Left ventricle myocardium inferior (tissue), 1 donor: ENCODE results near the gene BRAF. TPM values are rescaled to one million over a fixed set of nuclear protein-coding genes. Genes with fewer than 3 reads are reported as not detected.
"Not testable (repeated sequence)": the region's sequence is repeated elsewhere in the genome, so short reads cannot be mapped to it uniquely, and the experiment has no call there.

Experiments
- DNase-seq: peaks from one replicate; pipeline ENCODE4 v3.0.0-alpha.2; 2020
- H3K27ac ChIP-seq: fragments of 200-600 bp; replicated peaks from 2 replicates; pipeline ENCODE4 v1.8.0; 2021
- H3K27me3 ChIP-seq: fragments of 200-600 bp; 2 replicates; pipeline ENCODE4 v1.8.0; 2021; ENCODE audit warnings: low read depth
- H3K36me3 ChIP-seq: fragments of 200-600 bp; 2 replicates; pipeline ENCODE4 v1.8.0; 2021
- H3K4me1 ChIP-seq: fragments of 200-600 bp; 2 replicates; pipeline ENCODE4 v1.8.0; 2021
- H3K4me3 ChIP-seq: fragments of 200-600 bp; 2 replicates; pipeline ENCODE4 v1.8.0; 2021; ENCODE audit warnings: mild to moderate bottlenecking, moderate library complexity
- H3K9me3 ChIP-seq: fragments of 200-600 bp; replicated peaks from 2 replicates; pipeline ENCODE4 v1.8.0; 2021
- intact Hi-C: fragments of 100-400 bp; cut with micrococcal nuclease; formaldehyde crosslinking; loops from one replicate; pipeline ENCODE4 v1.11.0; 2022
- total RNA-seq: library from RNA; stranded (reverse); fragmentation: NEBNext Ultra II Directional; extraction: Animal tissue kit (Norgen Biotek cat#: 25700); gene quantifications from one replicate; pipeline ENCODE4 v1.2.1, GENCODE V29; 2021
- TF ChIP-seq, protein P1 (sequence below): fragments of 200-600 bp; IDR thresholded peaks from 2 replicates; pipeline ENCODE4 v1.8.0; 2021; ENCODE audit warnings: antibody characterized with exemption, mild to moderate bottlenecking, borderline replicate concordance
- donor health status: DM: no; HTN: yes; CAD: no; lungs with severe emphysema.

Gene BRAF
- total RNA-seq, 1 donor from 2014 or later: 18.8 TPM

DNA sequence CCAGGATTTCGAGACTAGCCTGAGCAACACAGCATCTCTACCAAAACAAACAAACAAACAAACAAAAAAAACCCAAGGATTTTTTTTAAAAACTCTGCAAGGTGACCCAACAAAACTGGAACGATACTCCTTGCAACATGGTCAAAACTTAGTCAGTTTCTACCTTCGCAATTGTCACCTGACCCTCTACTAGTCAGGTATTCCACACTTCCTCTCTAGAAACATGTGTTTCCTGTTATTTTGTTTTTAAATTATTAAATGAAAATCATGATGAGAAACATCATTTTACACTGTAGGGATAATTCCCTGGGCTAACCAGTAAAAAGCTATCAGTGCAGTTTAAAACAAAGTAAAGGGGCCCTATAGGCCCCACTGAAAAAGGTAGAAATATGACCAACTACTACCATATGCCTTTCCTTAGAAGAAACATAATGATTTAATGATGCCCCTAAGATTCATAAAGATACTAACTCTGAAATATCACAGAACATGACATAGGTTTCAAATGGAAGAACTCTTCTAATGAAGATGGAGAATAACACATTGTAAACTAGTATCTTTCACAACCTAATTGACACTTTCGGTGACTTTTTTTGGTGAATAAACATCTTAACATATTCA, 8.7 kb downstream of the BRAF start:
- Histone ChIP-seq H3K27me3 (no peaks in the 10 kb centered on the region), H3K4me3 (no peak overlapping the region), H3K9me3 (no peaks in the 10 kb centered on the region), H3K4me1 (peaks cover 52% of the 10 kb centered on the region), H3K36me3 (no peaks in the 10 kb centered on the region), H3K27ac (no peak overlapping the region)
- TF ChIP-seq, protein P1, sequence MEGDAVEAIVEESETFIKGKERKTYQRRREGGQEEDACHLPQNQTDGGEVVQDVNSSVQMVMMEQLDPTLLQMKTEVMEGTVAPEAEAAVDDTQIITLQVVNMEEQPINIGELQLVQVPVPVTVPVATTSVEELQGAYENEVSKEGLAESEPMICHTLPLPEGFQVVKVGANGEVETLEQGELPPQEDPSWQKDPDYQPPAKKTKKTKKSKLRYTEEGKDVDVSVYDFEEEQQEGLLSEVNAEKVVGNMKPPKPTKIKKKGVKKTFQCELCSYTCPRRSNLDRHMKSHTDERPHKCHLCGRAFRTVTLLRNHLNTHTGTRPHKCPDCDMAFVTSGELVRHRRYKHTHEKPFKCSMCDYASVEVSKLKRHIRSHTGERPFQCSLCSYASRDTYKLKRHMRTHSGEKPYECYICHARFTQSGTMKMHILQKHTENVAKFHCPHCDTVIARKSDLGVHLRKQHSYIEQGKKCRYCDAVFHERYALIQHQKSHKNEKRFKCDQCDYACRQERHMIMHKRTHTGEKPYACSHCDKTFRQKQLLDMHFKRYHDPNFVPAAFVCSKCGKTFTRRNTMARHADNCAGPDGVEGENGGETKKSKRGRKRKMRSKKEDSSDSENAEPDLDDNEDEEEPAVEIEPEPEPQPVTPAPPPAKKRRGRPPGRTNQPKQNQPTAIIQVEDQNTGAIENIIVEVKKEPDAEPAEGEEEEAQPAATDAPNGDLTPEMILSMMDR: no peak
- DNase-seq: no peak
- intact Hi-C loops: no loop called here

DNA sequence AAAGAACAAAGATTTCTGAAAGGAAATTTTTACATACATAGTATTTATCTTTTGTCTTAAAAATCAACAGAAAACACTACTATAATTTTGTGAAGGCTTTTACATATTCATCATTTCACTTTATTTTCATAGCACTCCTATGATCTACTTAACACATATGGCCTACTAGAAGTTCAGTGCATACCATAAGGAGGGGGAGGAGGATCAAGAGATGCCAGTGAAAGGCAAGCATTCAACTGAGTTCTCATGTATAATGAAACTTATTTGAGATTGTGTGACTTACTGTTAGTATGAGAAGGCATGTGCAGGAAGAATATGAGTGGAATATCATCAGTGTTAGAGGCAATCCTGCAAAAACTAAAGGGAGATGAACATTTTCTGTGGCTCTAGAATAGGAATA, 10.6 kb downstream of the BRAF start:
- no peaks in the 10 kb centered on the region for H3K27me3 ChIP-seq
- no peak overlapping the region for H3K27ac ChIP-seq
- H3K4me3 ChIP-seq: no peak overlapping the region
- H3K36me3 ChIP-seq: no peaks in the 10 kb centered on the region
- H3K9me3 ChIP-seq: no peaks in the 10 kb centered on the region
- H3K4me1 ChIP-seq: peaks cover 59% of the 10 kb centered on the region
- TF ChIP-seq, protein P1: no peak
- intact Hi-C loops: no loop called here
- DNase-seq: no peak

DNA sequence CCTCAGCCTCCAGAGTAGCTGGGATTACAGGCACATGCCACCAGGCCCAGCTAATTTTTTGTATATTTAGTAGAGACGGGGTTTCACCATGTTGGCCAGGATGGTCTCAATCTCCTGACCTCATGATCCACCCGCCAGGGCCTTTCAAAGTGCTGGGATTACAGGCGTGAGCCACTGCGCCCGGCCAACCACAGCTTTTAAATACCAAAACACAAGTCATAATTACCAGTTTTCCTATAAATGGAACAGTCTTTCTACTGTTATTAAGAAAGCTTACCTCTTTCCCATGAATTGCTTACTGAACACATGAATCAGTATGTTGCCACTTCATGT, 11.2 kb downstream of the BRAF start:
- H3K36me3 ChIP-seq, H3K27ac ChIP-seq, DNase-seq, H3K27me3 ChIP-seq, intact Hi-C loops, H3K4me3 ChIP-seq, H3K9me3 ChIP-seq: not testable (repeated sequence)
- peaks cover 59% of the 10 kb centered on the region for H3K4me1 ChIP-seq

DNA sequence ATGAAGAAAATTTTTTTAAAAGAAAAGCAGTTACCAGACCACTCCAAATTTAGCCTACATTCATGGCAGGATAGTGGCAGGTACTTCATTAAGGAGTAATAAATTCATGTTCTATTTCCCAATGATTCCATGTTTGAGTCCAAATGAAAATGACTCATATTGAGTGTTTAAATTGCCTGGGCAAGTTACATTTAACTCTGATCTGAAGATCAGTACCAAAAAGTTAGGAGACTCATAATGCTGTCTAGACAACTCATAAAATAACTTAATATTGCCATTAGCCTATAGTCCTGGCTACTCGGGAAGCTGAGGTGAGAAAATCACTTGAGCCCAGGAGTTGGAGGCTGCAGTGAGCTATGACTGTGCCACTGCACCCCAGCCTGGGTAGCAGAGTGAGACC, 13.0 kb downstream of the BRAF start:
- Histone ChIP-seq H3K27me3 (no peaks in the 10 kb centered on the region), H3K4me3 (no peak overlapping the region), H3K4me1 (peaks cover 50% of the 10 kb centered on the region), H3K36me3 (no peaks in the 10 kb centered on the region), H3K27ac (no peak overlapping the region), H3K9me3 (no peaks in the 10 kb centered on the region)
- no peak for DNase-seq
- intact Hi-C loops: no loop called here
- TF ChIP-seq, protein P1: no peak

DNA sequence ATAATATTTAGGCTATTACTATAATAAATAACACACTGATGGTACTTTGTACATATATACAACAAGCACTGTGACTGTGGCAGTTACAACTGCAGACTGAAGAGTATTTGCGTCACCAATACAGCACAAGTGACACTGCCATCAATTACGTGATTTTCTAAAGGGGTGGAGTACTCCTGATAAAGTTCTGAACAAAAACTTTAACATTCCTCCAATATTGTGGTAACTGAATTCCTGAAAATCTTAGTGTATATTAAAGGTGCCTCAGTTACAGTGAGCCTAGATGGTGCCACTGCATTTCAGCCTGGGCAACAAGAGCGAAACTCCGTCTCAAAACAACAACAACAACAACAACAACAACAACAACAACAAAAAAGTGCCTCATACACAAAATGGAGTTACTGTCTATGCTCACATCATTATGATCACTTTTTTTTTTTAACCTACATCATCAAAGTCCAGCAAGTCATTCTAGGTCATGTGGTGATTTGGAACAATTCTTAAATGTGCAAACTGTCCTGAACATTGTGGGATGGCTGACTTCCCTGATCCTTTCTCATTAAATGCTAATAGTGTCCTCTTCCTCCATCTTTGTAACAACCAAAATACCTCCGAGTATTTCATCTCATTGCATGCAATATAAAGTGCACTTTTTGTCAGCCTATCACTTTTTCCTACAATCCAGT, 15.1 kb downstream of the BRAF start:
- TF ChIP-seq, protein P1: no peak
- no peaks in the 10 kb centered on the region for H3K36me3 ChIP-seq
- H3K4me3 ChIP-seq: no peak overlapping the region
- no peaks in the 10 kb centered on the region for H3K27me3 ChIP-seq
- intact Hi-C loops: no loop called here
- H3K9me3 ChIP-seq: no peaks in the 10 kb centered on the region
- H3K4me1 ChIP-seq: peaks cover 39% of the 10 kb centered on the region
- H3K27ac ChIP-seq: no peak overlapping the region
- no peak for DNase-seq

DNA sequence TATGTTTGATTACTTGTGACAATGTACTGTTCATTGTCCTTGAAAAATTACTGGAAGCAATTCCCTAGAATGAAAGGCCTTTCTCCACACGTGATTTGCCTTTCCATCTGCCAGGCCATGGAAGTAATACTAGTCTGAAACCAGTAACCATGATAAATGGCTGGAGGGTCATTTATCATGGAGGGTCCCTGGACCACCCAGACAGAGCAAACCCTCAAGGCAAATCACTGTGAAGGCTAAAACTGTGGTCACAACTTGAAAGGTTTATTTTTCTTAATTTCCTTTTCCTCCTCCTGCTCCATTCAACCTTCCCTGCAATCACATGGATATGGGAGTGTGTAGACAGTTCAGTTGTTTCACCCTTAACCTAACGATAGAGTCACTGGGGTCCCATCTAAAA, 16.4 kb downstream of the BRAF start:
- H3K4me1 ChIP-seq: peaks cover 28% of the 10 kb centered on the region
- H3K36me3 ChIP-seq: no peaks in the 10 kb centered on the region
- no peaks in the 10 kb centered on the region for H3K27me3 ChIP-seq
- TF ChIP-seq, protein P1: no peak
- no peak overlapping the region for H3K4me3 ChIP-seq
- H3K9me3 ChIP-seq: peaks cover 7% of the 10 kb centered on the region
- DNase-seq: no peak
- intact Hi-C loops: no loop called here
- H3K27ac ChIP-seq: no peak overlapping the region
